ENCODE data around the gene C14orf180. TPM values are rescaled to one million over a fixed set of nuclear protein-coding genes. Genes with fewer than 3 reads are reported as not detected.

Gene C14orf180
- total and polyA plus RNA-seq, 12 donors, result 13.8 to 139 (median 75.1) TPM

DNA sequence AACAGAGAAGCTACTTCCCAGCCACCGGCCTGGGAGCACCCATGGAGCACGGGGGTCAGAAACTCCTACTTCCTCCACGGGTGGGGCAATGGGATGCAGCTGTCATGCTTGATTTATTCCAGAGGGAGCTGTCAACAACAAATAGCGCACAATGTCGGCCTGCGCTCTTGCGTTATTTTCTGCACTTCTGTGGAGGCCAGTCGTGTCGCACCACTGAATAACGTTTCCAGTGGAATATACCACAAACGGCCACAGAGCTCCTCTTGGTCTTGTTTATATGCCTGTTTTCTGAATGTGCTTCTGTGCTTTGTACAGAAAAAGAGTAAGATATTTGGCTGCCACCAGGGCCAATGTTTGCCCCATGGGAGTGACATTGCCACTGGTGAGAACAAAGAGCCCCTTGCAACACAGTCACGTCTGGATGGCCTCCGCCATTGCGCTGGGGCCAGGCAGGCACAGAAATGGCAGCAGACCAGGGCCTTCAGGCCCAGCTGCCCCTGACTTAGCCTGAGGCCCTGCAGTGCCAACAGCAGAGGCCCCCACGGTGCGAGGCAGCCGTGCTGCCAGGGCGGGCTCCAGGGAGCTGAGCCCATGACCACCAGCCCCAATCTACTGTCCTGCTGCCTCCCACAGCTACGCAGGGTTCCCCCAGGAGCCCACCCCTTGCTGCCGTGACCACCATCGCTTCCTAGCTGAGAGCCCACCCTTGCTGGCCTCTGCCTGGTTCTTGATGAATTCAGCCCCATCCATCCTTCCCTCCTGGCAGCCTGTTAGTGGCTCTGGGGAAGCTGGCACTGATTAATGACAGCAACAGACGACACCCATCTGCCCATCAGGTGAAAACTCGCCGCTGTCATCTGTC lies 53.9 kb downstream of the C14orf180 start:
- H3K9me3 ChIP-seq, result peaks cover 0 to 14% (median 10%) of the 10 kb centered on the region in 11 donors
- no peak overlapping the region for H3K4me3 ChIP-seq
- TF ChIP-seq, protein P1, sequence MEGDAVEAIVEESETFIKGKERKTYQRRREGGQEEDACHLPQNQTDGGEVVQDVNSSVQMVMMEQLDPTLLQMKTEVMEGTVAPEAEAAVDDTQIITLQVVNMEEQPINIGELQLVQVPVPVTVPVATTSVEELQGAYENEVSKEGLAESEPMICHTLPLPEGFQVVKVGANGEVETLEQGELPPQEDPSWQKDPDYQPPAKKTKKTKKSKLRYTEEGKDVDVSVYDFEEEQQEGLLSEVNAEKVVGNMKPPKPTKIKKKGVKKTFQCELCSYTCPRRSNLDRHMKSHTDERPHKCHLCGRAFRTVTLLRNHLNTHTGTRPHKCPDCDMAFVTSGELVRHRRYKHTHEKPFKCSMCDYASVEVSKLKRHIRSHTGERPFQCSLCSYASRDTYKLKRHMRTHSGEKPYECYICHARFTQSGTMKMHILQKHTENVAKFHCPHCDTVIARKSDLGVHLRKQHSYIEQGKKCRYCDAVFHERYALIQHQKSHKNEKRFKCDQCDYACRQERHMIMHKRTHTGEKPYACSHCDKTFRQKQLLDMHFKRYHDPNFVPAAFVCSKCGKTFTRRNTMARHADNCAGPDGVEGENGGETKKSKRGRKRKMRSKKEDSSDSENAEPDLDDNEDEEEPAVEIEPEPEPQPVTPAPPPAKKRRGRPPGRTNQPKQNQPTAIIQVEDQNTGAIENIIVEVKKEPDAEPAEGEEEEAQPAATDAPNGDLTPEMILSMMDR (IDR thresholded peaks at IDR 0.05), result no peak
- DNase-seq (no peak), ATAC-seq (peak in 1 of 8 donors; percentile 45)
- 66 to 67% methylated on average over 24 of the region's 24 CpGs for WGBS, 2 donors
- no peaks in the 10 kb centered on the region for H3K4me1 ChIP-seq
- intact Hi-C loops (cut with DNase I), result loop anchor here in 3 of 10 donors (5.0 to 10.0 kb wide), 4 partner anchors 66 to 559 kb away; no protein-coding TSS in a partner anchor
- peaks cover 0 to 49% (median 17%) of the 10 kb centered on the region in 7 donors for H3K27me3 ChIP-seq
- no peaks in the 10 kb centered on the region for H3K36me3 ChIP-seq
- no peak overlapping the region for H3K27ac ChIP-seq

DNA sequence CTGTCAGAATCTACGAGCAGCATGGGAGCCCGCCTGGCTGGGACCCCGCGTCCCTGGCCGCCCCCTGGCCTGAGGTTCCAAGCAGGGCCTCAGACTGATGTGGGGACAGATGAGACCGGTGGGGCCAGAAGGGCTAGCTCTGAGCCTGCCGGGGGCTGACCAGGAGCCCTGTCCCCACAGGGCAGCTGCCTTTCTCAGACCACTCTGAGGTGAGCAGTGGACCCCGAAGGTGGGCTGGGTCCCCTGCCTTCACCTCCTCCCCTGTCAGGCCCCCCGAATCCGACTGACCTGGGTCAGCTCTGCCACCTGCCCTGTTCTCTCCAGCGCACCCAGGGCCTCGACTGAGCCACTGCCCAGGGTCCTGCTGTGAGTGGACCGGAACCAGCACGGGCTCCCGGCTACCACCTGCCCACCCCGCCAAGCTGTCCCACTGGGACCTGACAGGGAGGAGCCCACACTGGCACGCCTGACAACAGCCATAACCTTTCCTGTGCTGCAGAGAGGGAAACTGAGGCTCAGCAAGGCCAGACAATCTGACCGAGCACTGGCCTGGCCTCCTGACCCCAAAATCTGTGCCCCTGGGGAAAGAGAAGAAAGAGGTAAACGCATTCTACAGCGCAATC lies 54.7 kb downstream of the C14orf180 start:
- intact Hi-C loops (cut with DNase I), result loop anchor here in 3 of 10 donors (5.0 to 10.0 kb wide), 4 partner anchors 67 to 559 kb away; no protein-coding TSS in a partner anchor
- Histone ChIP-seq H3K36me3 (no peaks in the 10 kb centered on the region), H3K9me3 (peaks cover 0 to 7% (median 5%) of the 10 kb centered on the region in 11 donors), H3K27me3 (peaks cover 0 to 57% (median 22%) of the 10 kb centered on the region in 7 donors), H3K4me1 (no peaks in the 10 kb centered on the region), H3K4me3 (no peak overlapping the region), H3K27ac (no peak overlapping the region)
- DNase-seq, result no peak
- WGBS, 2 donors, result 89 to 92% methylated on average over 20 of the region's 20 CpGs
- ATAC-seq, result peak in 1 of 8 donors; percentile 32
- TF ChIP-seq, protein P1 (IDR thresholded peaks at IDR 0.05), result no peak

GRCh38 chr14:104634886-104635570 lies 55.5 kb downstream of the C14orf180 start:
- DNase-seq (no peak), ATAC-seq (peak in 2 of 8 donors; percentile 17 to 18)
- TF ChIP-seq, protein P1 (IDR thresholded peaks at IDR 0.05), result no peak
- no peaks in the 10 kb centered on the region for H3K9me3 ChIP-seq
- intact Hi-C loops (cut with DNase I), result loop anchor here in 6 of 10 donors (5.0 to 10.0 kb wide), 10 partner anchors 68 to 560 kb away; partner anchors contain the start of gene KIF26A (in 3 of the 6)
- H3K27me3 ChIP-seq, result peaks cover 0 to 59% (median 25%) of the 10 kb centered on the region in 7 donors
- H3K4me1 ChIP-seq, result peaks cover 0 to 5% (median 0%) of the 10 kb centered on the region in 9 donors
- no peak overlapping the region for H3K4me3 ChIP-seq
- no peaks in the 10 kb centered on the region for H3K36me3 ChIP-seq
- H3K27ac ChIP-seq, result no peak overlapping the region
- WGBS, 2 donors, result 85 to 89% methylated on average over 26 of the region's 26 CpGs

DNA sequence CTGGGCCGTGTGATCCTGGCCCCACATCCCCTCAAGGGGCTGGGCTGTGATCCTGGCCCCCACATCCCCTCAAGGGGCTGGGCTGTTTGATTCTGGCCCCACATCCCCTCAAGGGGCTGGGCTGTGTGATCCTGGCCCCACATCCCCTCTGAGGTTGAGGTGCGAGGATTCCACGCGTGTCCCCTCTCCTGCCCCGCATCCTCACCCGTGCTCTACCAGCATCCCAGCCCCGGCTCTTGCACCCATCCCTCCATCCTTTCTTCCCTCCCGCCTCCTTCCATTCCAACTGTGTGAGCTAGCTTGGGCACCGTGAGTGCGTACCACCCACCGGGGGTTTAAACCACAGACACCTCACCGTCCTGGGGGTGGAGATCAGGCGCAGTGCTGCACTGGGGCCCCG lies 56.2 kb downstream of the C14orf180 start:
- ATAC-seq, result no peak
- Histone ChIP-seq H3K27me3 (peaks cover 0 to 58% (median 30%) of the 10 kb centered on the region in 7 donors), H3K4me3 (no peak overlapping the region), H3K27ac (no peak overlapping the region), H3K9me3 (no peaks in the 10 kb centered on the region), H3K36me3 (no peaks in the 10 kb centered on the region), H3K4me1 (peaks cover 0 to 8% (median 0%) of the 10 kb centered on the region in 9 donors)
- WGBS, 2 donors, result 83 to 86% methylated on average over 13 of the region's 14 CpGs
- no peak for DNase-seq
- intact Hi-C loops (cut with DNase I), result loop anchor here in 6 of 10 donors (5.0 to 10.0 kb wide), 9 partner anchors 71 to 561 kb away; partner anchors contain the start of gene KIF26A (in 3 of the 6)
- TF ChIP-seq, protein P1 (IDR thresholded peaks at IDR 0.05), result no peak

Data from heart right ventricle (tissue), 16 donors.